H9 (cell line): Measurements from ENCODE around the gene GRIK4. TPM values are rescaled to one million over a fixed set of nuclear protein-coding genes. Genes with fewer than 3 reads are reported as not detected.

Source experiments
- DNase-seq: peaks from one replicate; pipeline ENCODE4 v3.0.0-alpha.2; 2017
- H2AFZ ChIP-seq: one replicate; pipeline ENCODE4 v1.6.1; 2013; ENCODE audit warnings: mild to moderate bottlenecking, low read length, control low read depth, moderate library complexity
- H2AK5ac ChIP-seq: 2 replicates; pipeline ENCODE4 v1.6.1; 2013; ENCODE audit warnings: low read length, control low read depth, mixed read lengths; ENCODE audit not compliant: insufficient read length
- H2BK120ac ChIP-seq: one replicate; pipeline ENCODE4 v1.6.1; 2013; ENCODE audit warnings: low read depth, mild to moderate bottlenecking, low read length, control low read depth, inconsistent platforms; ENCODE audit not compliant: poor library complexity, severe bottlenecking
- H2BK12ac ChIP-seq: 2 replicates; pipeline ENCODE4 v1.6.1; 2013; ENCODE audit warnings: low read length, control low read depth, mixed read lengths, low read depth; ENCODE audit not compliant: insufficient read length
- H2BK15ac ChIP-seq: 2 replicates; pipeline ENCODE4 v1.6.1; 2013; ENCODE audit warnings: low read depth, low read length, control low read depth
- H2BK20ac ChIP-seq: one replicate; pipeline ENCODE4 v1.6.1; 2013; ENCODE audit warnings: low read depth, mild to moderate bottlenecking, low read length, control low read depth, inconsistent platforms; ENCODE audit not compliant: poor library complexity, severe bottlenecking
- H2BK5ac ChIP-seq: 2 replicates; pipeline ENCODE4 v1.6.1; 2013; ENCODE audit warnings: low read length, control low read depth, mixed read lengths; ENCODE audit not compliant: insufficient read length
- H3K14ac ChIP-seq: 2 replicates; pipeline ENCODE4 v1.6.1; 2013; ENCODE audit warnings: low read length, control low read depth; ENCODE audit not compliant: insufficient read depth
- H3K18ac ChIP-seq: 2 replicates; pipeline ENCODE4 v1.6.1; 2013; ENCODE audit warnings: low read depth, mild to moderate bottlenecking, mixed read lengths, low read length, control low read depth; ENCODE audit not compliant: insufficient read length
- H3K23ac ChIP-seq: 2 replicates; pipeline ENCODE4 v1.6.1; 2013; ENCODE audit warnings: low read length, control low read depth, mixed read lengths, low read depth; ENCODE audit not compliant: insufficient read length
- H3K23me2 ChIP-seq: 2 replicates; pipeline ENCODE4 v1.6.1; 2013; ENCODE audit warnings: low read depth, mild to moderate bottlenecking, mixed read lengths, low read length, control low read depth; ENCODE audit not compliant: insufficient read length, poor library complexity, severe bottlenecking
- H3K27ac ChIP-seq: 2 replicates; pipeline ENCODE4 v1.5.1; 2013; ENCODE audit warnings: low read length, control low read depth, mixed read lengths, low read depth; ENCODE audit not compliant: insufficient read length
- H3K27me3 ChIP-seq: 2 replicates; pipeline ENCODE4 v1.6.1; 2013; ENCODE audit warnings: low read length, control low read depth, inconsistent platforms; ENCODE audit not compliant: insufficient read depth
- H3K4ac ChIP-seq: 2 replicates; pipeline ENCODE4 v1.6.1; 2013; ENCODE audit warnings: low read depth, mild to moderate bottlenecking, control low read depth, inconsistent platforms, low read length, moderate library complexity
- H3K4me1 ChIP-seq: 2 replicates; pipeline ENCODE4 v1.6.1; 2013; ENCODE audit warnings: low read length, control low read depth, inconsistent platforms; ENCODE audit not compliant: insufficient read depth
- H3K4me2 ChIP-seq: 2 replicates; pipeline ENCODE4 v1.6.1; 2013; ENCODE audit warnings: low read length, control low read depth, mixed read lengths; ENCODE audit not compliant: insufficient read length, insufficient read depth
- H3K56ac ChIP-seq: 2 replicates; pipeline ENCODE4 v1.6.1; 2013; ENCODE audit warnings: low read depth, mild to moderate bottlenecking, mixed read lengths, low read length, control low read depth; ENCODE audit not compliant: insufficient read length
- H3K79me1 ChIP-seq: 2 replicates; pipeline ENCODE4 v1.6.1; 2013; ENCODE audit warnings: low read depth, mild to moderate bottlenecking, moderate library complexity, low read length, control low read depth, inconsistent platforms; ENCODE audit not compliant: insufficient read depth, poor library complexity, severe bottlenecking
- H3K79me2 ChIP-seq: 2 replicates; pipeline ENCODE4 v1.6.1; 2013; ENCODE audit warnings: low read length, control low read depth, inconsistent platforms; ENCODE audit not compliant: insufficient read depth
- H3K9ac ChIP-seq: 2 replicates; pipeline ENCODE4 v1.6.1; 2013; ENCODE audit warnings: low read length, control low read depth, mixed read lengths; ENCODE audit not compliant: insufficient read length; ENCODE audit errors: extremely low read depth
- H3K9me3 ChIP-seq: one replicate; pipeline ENCODE4 v1.6.1; 2013; ENCODE audit warnings: low read depth, low read length, inconsistent platforms; ENCODE audit not compliant: control insufficient read depth
- H3T11ph ChIP-seq: one replicate; pipeline ENCODE4 v1.6.1; 2013; ENCODE audit warnings: mild to moderate bottlenecking, low read length, control low read depth, inconsistent platforms
- H4K20me1 ChIP-seq: one replicate; pipeline ENCODE4 v1.6.1; 2013; ENCODE audit not compliant: control insufficient read depth, insufficient read length, insufficient read depth
- H4K5ac ChIP-seq: 2 replicates; pipeline ENCODE4 v1.6.1; 2013; ENCODE audit warnings: low read depth, mild to moderate bottlenecking, mixed read lengths, low read length, control low read depth; ENCODE audit not compliant: insufficient read length
- H4K8ac ChIP-seq: replicated peaks from 2 replicates; pipeline ENCODE4 v1.6.1; 2013; ENCODE audit warnings: low read length, control low read depth, mixed read lengths, low read depth; ENCODE audit not compliant: insufficient read length
- H4K91ac ChIP-seq: 2 replicates; pipeline ENCODE4 v1.6.1; 2013; ENCODE audit warnings: low read depth, mild to moderate bottlenecking, moderate library complexity, mixed read lengths, low read length, control low read depth; ENCODE audit not compliant: insufficient read length
- H3K27ac Mint-ChIP-seq, 3 experiments: 2 replicates in 2 of 3; 3 replicates in 1 of 3; pipeline ENCODE4 v1.8.0; 2020 to 2021; ENCODE audit warnings: mixed read lengths in 3 of 3, mild to moderate bottlenecking in 1 of 3, moderate library complexity in 1 of 3
- H3K27me3 Mint-ChIP-seq: 2 replicates; pipeline ENCODE4 v1.8.0; 2021; ENCODE audit warnings: low read depth, mild to moderate bottlenecking, moderate library complexity, mixed read lengths
- H3K36me3 Mint-ChIP-seq, 3 experiments: 2 replicates in 2 of 3; 3 replicates in 1 of 3; pipeline ENCODE4 v1.8.0; 2020 to 2021; ENCODE audit warnings: low read depth in 3 of 3, mixed read lengths in 3 of 3; ENCODE audit not compliant: insufficient read depth in 1 of 3
- H3K4me1 Mint-ChIP-seq, 2 experiments: 2 replicates each; pipeline ENCODE4 v1.8.0; 2020; ENCODE audit warnings: mixed read lengths in 2 of 2
- H3K4me3 Mint-ChIP-seq, 2 experiments: 2 replicates in 1 of 2; 3 replicates in 1 of 2; pipeline ENCODE4 v1.8.0; 2020 to 2021; ENCODE audit warnings: mild to moderate bottlenecking in 2 of 2, mixed read lengths in 2 of 2, moderate library complexity in 1 of 2
- H3K9me3 Mint-ChIP-seq, 2 experiments: 2 replicates in 1 of 2; 3 replicates in 1 of 2; pipeline ENCODE4 v1.8.0; 2020; ENCODE audit warnings: mild to moderate bottlenecking in 2 of 2, mixed read lengths in 2 of 2, moderate library complexity in 1 of 2
- CTCF ChIP-seq: fragments of 200-600 bp; sonication (generic); conservative IDR thresholded peaks from 3 replicates; pipeline ENCODE4 v1.8.0; 2021; ENCODE audit warnings: antibody characterized with exemption, mild to moderate bottlenecking
- WGBS: extraction: QIAGEN DNeasy Blood & Tissue Kit; methylation state at CpG from one replicate; pipeline ENCODE4 v1.1.7; 2013; ENCODE audit warnings: missing lambda C conversion rate, low lambda C conversion rate, mixed read lengths; ENCODE audit not compliant: insufficient read length; ENCODE audit errors: extremely low coverage; 5-methylcytosine and 5-hydroxymethylcytosine counted together
- total RNA-seq: library from RNA; stranded (reverse); gene quantifications from 2 replicates; pipeline ENCODE4 v1.2.1, GENCODE V29; 2021

The GRIK4 gene
- total RNA-seq, 1 experiment from 2014 or later, result 2.3 TPM

DNA sequence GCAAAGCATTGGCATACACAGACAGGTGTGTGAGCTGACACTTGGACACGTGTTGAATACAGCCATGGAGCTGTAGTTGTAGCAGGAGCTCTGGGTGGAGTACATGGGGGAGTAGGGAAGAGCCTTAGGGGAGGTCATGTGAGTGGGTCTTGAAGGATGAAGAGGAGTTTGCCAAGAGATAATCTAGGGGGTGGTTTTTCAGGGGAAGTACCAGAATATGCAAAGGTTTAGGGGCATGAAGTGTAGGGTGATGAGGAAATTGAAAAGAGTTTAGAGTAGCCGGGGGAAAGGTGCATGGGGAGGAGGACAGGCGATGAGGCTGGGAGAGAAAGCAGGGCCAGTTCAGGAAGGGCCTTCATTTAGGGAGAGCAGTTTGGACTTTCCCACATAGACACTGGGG lies 74.5 kb downstream of the GRIK4 start:
- H2BK120ac ChIP-seq, result no peak overlapping the region
- no peak overlapping the region for H3K23ac ChIP-seq
- H3K9me3 Mint-ChIP-seq, result peaks cover 8 to 19% of the 10 kb centered on the region in 2 experiments
- no peak overlapping the region for H2BK12ac ChIP-seq
- H3K23me2 ChIP-seq, result no peaks in the 10 kb centered on the region
- no peak overlapping the region for H3K9ac ChIP-seq
- peaks cover 2% of the 10 kb centered on the region for H3K27me3 Mint-ChIP-seq
- H3K9me3 ChIP-seq, result no peaks in the 10 kb centered on the region
- no peak overlapping the region for H2AFZ ChIP-seq
- WGBS, result no CpG with 5 or more reads among the region's 3 CpGs
- no peak overlapping the region for H3K18ac ChIP-seq
- DNase-seq, result no peak
- H3K4me1 Mint-ChIP-seq, result peaks cover 6 to 11% of the 10 kb centered on the region in 2 experiments
- no peak overlapping the region for H2AK5ac ChIP-seq
- no peak overlapping the region for H3K56ac ChIP-seq
- no peaks in the 10 kb centered on the region for H3K79me1 ChIP-seq
- TF ChIP-seq CTCF, result no peak
- no peak overlapping the region for H4K91ac ChIP-seq
- H4K20me1 ChIP-seq, result no peaks in the 10 kb centered on the region
- H2BK5ac ChIP-seq, result no peak overlapping the region
- H4K5ac ChIP-seq, result no peak overlapping the region
- H3K4me1 ChIP-seq, result peaks cover 3% of the 10 kb centered on the region; the same call in 1 of the 2 replicates
- H3K4ac ChIP-seq, result no peak overlapping the region
- H3K27ac ChIP-seq, result no peak overlapping the region
- H3K27me3 ChIP-seq, result no peaks in the 10 kb centered on the region
- H4K8ac ChIP-seq, result no peak overlapping the region
- H2BK15ac ChIP-seq, result no peak overlapping the region
- no peak overlapping the region for H3K4me3 Mint-ChIP-seq
- H3K14ac ChIP-seq, result no peak overlapping the region
- H2BK20ac ChIP-seq, result no peak overlapping the region
- H3K79me2 ChIP-seq, result no peaks in the 10 kb centered on the region
- no peak overlapping the region for H3K27ac Mint-ChIP-seq
- no peak overlapping the region for H3K4me2 ChIP-seq
- no peak overlapping the region for H3T11ph ChIP-seq
- H3K36me3 Mint-ChIP-seq, result peaks cover 0 to 12% (median 7%) of the 10 kb centered on the region in 3 experiments; a peak in 6 of 7 replicates
